Activated T-cell treated with anti-CD3 and anti-CD28 coated beads for 24 hours (primary cell): ENCODE data around the gene RABEP1.
"Not testable (repeated sequence)": the region's sequence is repeated elsewhere in the genome, so short reads cannot be mapped to it uniquely, and the experiment has no call there.

ENCODE experiments used
- DNase-seq: peaks from one replicate; pipeline ENCODE4 v3.0.0-alpha.2; 2020; ENCODE audit warnings: low read depth

RABEP1 gene, protein sequence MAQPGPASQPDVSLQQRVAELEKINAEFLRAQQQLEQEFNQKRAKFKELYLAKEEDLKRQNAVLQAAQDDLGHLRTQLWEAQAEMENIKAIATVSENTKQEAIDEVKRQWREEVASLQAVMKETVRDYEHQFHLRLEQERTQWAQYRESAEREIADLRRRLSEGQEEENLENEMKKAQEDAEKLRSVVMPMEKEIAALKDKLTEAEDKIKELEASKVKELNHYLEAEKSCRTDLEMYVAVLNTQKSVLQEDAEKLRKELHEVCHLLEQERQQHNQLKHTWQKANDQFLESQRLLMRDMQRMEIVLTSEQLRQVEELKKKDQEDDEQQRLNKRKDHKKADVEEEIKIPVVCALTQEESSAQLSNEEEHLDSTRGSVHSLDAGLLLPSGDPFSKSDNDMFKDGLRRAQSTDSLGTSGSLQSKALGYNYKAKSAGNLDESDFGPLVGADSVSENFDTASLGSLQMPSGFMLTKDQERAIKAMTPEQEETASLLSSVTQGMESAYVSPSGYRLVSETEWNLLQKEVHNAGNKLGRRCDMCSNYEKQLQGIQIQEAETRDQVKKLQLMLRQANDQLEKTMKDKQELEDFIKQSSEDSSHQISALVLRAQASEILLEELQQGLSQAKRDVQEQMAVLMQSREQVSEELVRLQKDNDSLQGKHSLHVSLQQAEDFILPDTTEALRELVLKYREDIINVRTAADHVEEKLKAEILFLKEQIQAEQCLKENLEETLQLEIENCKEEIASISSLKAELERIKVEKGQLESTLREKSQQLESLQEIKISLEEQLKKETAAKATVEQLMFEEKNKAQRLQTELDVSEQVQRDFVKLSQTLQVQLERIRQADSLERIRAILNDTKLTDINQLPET

GRCh38 chr17:5281814-5282641, at the start of gene RABEP1:
Gene RABEP1, plus strand, starts transcription at chr17:5282284. Its CDS starts 203 bp downstream, at chr17:5282487.
- DNase-seq = peak; percentile 89

- not testable (repeated sequence) for DNase-seq
Measured at GRCh38 chr17:5233492-5233891, 48.6 kb upstream of the RABEP1 start.

DNA sequence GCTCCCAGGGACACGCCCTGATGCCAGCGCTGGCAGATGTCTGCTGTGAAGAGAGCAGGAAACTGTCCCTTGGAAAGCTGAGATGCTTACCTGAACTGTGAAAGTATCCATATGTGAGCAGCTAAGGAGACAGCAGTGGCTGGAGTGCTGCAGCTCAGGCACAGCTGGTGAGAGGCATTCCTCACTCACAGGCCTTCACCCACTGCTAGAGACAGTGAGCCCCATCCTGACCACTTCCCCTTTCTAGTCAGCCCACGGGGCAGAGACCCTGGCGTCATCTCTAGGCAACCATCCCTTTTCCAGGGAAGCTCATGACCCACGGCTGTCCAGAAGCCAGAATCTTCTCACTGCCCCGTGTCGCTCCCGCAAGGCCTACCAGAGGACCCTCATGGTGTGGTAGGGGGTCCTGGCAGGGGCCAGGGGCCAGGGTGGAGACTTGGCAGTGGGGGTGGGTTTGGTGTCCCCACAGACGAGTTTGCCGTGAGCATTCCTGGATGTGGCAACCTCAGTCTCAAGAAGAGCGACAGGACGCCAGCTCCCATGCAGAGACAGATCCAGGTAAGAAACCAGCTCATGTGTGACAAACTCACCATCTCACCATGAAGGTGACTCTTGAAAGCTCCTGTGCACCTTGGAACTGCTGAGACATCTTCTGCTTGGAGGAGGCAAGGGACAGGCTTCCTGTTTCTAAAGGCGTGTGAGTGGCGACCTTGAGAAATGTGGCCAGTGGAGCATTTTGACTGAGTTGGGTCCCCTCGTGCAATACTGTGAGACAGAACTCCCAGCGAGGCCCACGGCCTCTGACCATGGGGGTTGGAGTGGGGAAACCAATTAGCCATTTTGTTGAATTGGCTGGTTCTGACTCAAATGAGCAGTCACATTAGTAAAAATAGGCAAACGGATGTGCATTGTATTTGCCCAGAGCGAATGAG, 47.2 kb upstream of the RABEP1 start, which contains the start of gene SCIMP:
Gene SCIMP (minus strand): TSS at position 216 of the 932 bp plus-strand sequence. CDS start 105 bp downstream, at position 111.
- no peak for DNase-seq

GRCh38 chr17:5236938-5237540, 45.0 kb upstream of the RABEP1 start:
- DNase-seq = no peak

GRCh38 chr17:5237541-5238016, 44.5 kb upstream of the RABEP1 start:
- no peak for DNase-seq

DNA sequence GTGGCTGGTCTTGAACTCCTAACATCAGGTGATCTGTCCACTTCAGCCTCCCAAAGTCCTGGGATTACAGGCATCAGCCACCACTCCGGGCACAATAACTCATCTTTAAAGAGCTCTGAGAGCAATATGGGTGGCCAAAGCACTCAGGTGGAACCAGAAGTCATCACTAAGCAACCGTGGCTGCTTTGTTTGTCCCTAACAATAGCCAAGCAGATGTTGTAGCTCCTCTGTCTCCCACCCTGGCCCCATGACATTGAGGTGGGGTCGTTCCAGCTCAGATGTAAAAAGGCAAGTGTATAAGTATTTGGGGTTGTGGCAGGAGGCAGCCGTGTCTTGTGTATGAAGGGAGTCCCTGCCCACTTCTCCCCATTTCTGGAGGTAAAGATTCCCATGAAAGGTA, 43.8 kb upstream of the RABEP1 start:
- DNase-seq = no peak

DNA sequence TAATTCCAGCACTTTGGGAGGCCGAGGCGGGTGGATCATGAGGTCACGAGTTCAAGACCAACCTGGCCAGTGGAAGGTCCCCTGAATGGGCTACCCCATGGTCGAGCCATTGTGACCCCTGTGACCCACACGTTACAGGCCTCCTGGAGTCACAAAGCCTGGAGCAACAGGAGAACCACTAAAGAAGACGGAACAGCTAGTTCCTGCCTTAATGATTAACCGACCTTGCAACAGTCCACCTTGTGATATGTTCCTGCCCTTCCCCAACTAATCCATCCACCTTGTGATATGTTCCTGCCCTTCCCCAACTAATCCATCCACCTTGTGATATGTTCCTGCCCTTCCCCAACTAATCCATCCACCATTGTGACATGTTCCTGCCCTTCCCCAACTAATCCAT, 42.3 kb upstream of the RABEP1 start:
- DNase-seq = not testable (repeated sequence)

DNA sequence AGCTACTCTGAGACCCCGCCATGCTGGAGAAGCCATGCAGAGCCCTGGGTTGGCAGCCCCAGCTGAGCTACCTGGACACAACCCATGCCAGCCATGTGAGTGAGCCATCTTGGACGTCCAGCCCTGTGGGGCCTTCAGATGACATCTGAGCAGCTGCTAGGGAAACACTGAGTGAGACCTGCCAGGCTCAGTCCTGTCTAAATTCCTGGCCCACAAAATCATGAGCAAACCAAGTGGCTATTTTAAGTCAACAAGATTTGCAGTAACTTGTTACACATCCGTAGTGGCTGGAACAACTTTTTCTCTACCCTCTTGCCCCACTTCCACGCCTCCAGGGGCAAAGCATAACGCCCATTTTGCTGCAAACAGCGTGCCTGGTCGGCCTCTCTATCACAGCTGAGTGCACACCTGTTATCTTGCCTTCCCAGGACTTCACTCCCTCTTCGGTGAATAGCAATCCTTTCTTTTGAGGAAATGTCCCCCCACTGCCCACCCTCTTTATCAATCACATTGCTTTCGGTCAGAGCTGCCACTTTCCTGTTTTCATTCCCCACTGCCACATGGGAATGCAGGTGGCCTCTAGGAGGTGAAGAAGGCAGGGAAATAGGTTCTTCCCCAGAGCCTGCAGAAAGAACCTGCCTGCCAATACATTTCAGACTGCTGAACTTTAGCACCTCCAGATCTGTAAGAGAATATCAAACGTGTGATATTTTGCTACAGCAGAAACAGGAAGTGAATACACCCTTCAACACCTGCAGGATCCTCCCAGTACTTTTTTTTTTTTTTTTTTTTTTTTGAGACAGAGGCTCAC, 40.0 kb upstream of the RABEP1 start:
- DNase-seq = no peak

- no peak for DNase-seq
Measured at GRCh38 chr17:5247621-5248020, 34.5 kb upstream of the RABEP1 start.

DNA sequence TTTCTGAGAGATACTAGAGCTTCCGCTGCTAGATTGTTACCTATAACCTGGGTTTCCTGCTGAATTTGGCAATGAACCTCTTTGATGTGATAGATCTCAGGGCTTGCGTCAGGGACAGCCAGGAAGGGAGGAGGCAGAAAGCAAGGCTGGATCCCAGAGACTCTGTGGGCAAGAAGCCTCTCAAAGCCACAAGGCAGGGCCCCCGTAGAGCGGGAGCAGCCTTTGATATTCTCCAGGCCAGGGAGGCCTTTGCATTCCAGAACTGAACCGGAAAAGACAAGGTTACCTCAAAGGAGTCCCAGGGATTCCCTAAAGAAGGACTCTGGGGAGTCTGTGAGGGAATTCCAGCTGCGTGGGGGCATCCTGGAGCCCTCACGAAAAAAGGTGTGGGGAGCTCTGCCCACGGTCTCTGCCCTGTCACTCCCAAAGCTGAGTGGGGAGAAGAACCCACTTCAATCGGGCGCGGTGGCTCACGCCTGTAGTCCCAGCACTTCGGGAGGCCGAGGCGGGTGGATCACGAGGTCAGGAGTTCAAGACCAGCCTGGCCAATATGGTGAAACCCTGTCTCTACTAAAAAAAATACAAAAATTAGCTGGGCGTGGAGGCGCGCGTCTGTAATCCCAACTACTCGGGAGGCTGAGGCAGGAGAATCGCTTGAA, 33.1 kb upstream of the RABEP1 start:
- no peak for DNase-seq

- peak; percentile 57 for DNase-seq
Measured at GRCh38 chr17:5249615-5250014, 32.5 kb upstream of the RABEP1 start.

DNA sequence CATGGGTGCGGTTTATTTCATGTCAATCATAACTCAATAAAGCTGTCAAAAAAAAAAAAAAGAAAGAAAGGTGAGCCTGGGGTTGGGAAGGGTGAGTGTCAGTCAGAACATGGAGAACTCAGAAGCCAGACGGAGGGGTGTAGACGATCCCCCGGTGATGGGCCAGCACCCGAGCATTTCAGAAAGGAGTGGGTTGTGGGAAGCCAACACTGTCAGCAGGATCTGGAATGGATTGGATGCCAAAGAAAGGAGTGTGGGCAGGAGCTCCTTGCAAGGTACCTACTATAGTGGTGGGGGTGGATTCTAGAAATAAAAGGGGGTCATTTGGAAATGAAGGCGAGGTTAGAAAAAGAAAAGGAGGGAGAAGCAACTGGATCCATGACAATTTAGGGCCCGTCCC, 27.7 kb upstream of the RABEP1 start:
- DNase-seq = no peak

DNA sequence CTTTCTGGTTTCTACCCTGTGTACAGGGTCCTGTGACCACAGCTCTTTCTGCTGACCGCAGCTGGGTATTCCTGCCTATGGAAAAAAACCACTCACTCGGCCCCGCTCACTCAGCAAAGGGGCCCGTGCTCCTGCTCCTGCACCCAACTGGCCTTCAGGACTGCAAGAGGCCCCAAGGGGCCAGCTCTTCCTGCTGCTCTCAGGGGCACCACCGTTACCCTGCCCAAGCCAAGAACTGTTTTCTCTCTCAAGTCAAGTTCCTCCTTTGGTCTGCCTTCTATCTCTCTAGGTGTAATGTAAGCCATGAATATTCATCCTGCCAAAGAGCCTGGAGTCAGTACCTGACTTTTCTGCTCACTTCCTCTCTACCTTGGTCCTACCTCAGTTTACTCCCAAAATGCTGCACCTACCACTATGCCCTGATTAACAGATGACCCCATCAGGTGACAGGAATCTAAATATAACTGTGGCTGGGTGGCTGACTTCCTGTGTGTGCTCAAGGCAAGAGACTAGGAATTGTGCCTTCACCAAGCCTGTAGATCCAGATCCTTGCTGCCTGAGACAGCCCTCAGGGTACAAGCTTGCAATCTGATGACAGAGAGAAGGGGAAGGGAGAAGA, 27.1 kb upstream of the RABEP1 start:
- no peak for DNase-seq

DNA sequence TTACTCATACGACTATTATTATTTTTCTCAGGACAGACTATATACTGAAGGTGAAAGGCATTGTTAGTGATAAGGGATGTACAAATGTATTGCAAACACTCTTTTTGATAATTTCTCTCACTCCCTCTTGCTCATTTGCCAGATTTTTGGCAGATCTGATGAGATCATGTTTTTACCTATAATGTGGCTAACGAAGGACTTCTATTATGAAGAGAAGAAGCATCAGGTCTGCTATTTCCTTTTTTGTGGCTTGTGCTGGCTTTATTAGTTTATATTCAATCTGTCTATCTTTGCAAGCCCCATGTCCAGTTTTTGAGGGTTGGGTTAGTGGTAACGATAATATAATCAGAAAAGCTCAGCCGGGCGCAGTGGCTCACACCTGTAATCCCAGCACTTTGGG, 25.0 kb upstream of the RABEP1 start:
- DNase-seq = no peak

- no peak for DNase-seq
Measured at GRCh38 chr17:5260542-5260941, 21.5 kb upstream of the RABEP1 start.

GRCh38 chr17:5262416-5262991, 19.6 kb upstream of the RABEP1 start:
- no peak for DNase-seq

DNA sequence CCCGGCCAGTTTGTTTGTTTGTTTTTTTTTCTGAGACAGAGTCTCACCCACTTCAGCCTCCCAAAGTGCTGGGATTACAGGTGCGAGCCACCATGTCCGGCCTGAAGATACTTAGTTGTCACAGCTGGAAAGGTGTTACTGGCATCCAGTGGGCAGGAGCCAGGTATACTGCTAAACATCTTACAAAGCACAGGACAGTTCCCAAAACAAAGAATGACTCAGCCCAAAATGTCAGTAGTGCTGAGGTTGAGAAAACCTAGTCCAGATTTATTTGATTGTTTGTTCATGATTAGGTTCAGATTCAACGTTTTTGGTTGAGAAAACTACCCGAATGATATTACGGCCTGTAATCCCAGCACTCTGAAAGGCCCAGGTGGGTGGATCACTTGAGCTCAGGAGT, 18.6 kb upstream of the RABEP1 start:
- DNase-seq = no peak

GRCh38 chr17:5264893-5265292, 17.2 kb upstream of the RABEP1 start:
- DNase-seq = no peak
